ENCODE results near the gene LRRC18. TPM values are rescaled to one million over a fixed set of nuclear protein-coding genes. Genes with fewer than 3 reads are reported as not detected.

The LRRC18 gene
- total and polyA plus RNA-seq, 9 of the 15 experiments (the other 6 are each of a cell fraction or from before 2014, with no cell fraction given), result not detected

- Histone ChIP-seq H3K9me3 (replicated peaks; ENCODE audit: control insufficient read depth, insufficient read depth, low read depth, low read length) (no peaks in the 10 kb centered on the region), H3K4me2 (ENCODE audit: insufficient read depth, low read length) (no peak overlapping the region), H4K20me1 (replicated peaks; ENCODE audit: control insufficient read depth, insufficient read depth, low read length) (no peaks in the 10 kb centered on the region), H3K9ac (ENCODE audit: insufficient read depth in 1 of 2, low read depth in 2 of 2, low read length in 2 of 2) (no peak overlapping the region), H3K4me3 (no peak overlapping the region), H3K36me3 (ENCODE audit: control insufficient read depth, insufficient read depth, low read length) (no peaks in the 10 kb centered on the region), H2AFZ (ENCODE audit: low read depth, low read length) (no peak overlapping the region), H3K4me1 (replicated peaks in 1 of 2; ENCODE audit: control insufficient read depth in 2 of 2, insufficient read depth in 2 of 2, low read length in 2 of 2) (no peaks in the 10 kb centered on the region), H3K27me3 (ENCODE audit: control insufficient read depth in 2 of 2, insufficient read depth in 2 of 2, low read length in 2 of 2) (peaks cover 6 to 31% of the 10 kb centered on the region in 2 experiments; a peak in 4 of 5 replicates), H3K9me1 (ENCODE audit: control insufficient read depth, insufficient read depth, low read length) (no peaks in the 10 kb centered on the region), H3K79me2 (ENCODE audit: control insufficient read depth, insufficient read depth, low read length) (no peaks in the 10 kb centered on the region), H3K27ac (ENCODE audit: extremely low read depth, low read depth, low read length) (no peak overlapping the region)
- DNase-seq (ENCODE audit: extremely low read depth in 1 of 4, low spot score in 3 of 4), result peak in 3 of 4 experiments; percentile 23 to 53 (median 52)
- BruUV-seq (replicated peaks), result no TSS peak
- under 1% methylated on average over 7 of the region's 7 CpGs for WGBS (ENCODE audit: insufficient coverage, low coverage, missing lambda C conversion rate)
- in situ Hi-C loops (cut with MboI), result no loop called here
- POLR2A ChIA-PET, result interaction anchor here (0.6 to 1.6 kb wide), 2 partner anchors 82 to 401 kb away, joined by 4 read pairs; no protein-coding TSS in a partner anchor
- peak; percentile 14 to 32 (median 17); a peak in 1 of 6 replicates for TF ChIP-seq CTCF (IDR thresholded peaks at IDR 0.05 in 2 of 3, conservative IDR thresholded peaks at IDR 0.05 in 1 of 3; ENCODE audit: insufficient read depth in 2 of 3, low read depth in 1 of 3, low read length in 3 of 3)
- no peak for TF ChIP-seq BCLAF1 (IDR thresholded peaks at IDR 0.05; ENCODE audit: borderline replicate concordance in 1 of 2, control insufficient read depth in 1 of 2, low read depth in 2 of 2, low read length in 1 of 2)
- peak; percentile 62; the same call in 2 of the 3 replicates for ATAC-seq
- CTCF ChIA-PET (ENCODE audit: low intra/inter-chr PET ratio), result no interaction called here
- intact Hi-C loops (cut with micrococcal nuclease), result no loop called here
- no peak for FAIRE-seq
Observed at GRCh38 chr10:48902096-48902495, 37.5 kb downstream of the LRRC18 start.

All from K562 (cell line).